KOPT-K1 (cell line): ENCODE results near the gene ATP1A4.

Source experiments
- H3K27ac ChIP-seq: fragments of 200-600 bp; sonication (generic); 2 replicates; pipeline ENCODE4 v1.5.1; 2016; ENCODE audit warnings: antibody characterized with exemption, mild to moderate bottlenecking, low read depth, low read length; ENCODE audit not compliant: poor library complexity, severe bottlenecking
- H3K36me3 ChIP-seq: fragments of 200-600 bp; sonication (generic); 2 replicates; pipeline ENCODE4 v1.5.1; 2017; ENCODE audit warnings: antibody characterized with exemption, mild to moderate bottlenecking, low read length, moderate library complexity; ENCODE audit not compliant: insufficient read depth
- H3K9me3 ChIP-seq: fragments of 200-600 bp; sonication (generic); 2 replicates; pipeline ENCODE4 v1.5.1; 2017; ENCODE audit warnings: antibody characterized with exemption, low read length, mild to moderate bottlenecking; ENCODE audit not compliant: insufficient read depth, poor library complexity, severe bottlenecking

Gene ATP1A4

DNA sequence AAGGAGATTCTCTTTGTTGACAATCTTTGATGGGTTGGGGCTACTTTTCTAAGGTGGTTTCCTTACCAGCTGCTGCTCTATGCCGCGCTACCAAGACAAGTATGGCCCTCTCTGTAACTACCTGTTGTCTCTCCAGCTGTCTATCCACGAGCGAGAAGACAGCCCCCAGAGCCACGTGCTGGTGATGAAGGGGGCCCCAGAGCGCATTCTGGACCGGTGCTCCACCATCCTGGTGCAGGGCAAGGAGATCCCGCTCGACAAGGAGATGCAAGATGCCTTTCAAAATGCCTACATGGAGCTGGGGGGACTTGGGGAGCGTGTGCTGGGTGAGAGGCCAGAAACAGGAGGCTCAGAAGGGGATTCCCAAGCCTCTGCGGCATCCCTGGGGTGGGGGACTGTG, 21.4 kb upstream of the ATP1A4 start:
- no peaks in the 10 kb centered on the region for H3K9me3 ChIP-seq
- H3K36me3 ChIP-seq, result no peaks in the 10 kb centered on the region
- no peak overlapping the region for H3K27ac ChIP-seq

GRCh38 chr1:160130486-160130885, 20.9 kb upstream of the ATP1A4 start:
- Histone ChIP-seq H3K9me3 (no peaks in the 10 kb centered on the region), H3K27ac (no peak overlapping the region), H3K36me3 (no peaks in the 10 kb centered on the region)

GRCh38 chr1:160130939-160131338, 20.5 kb upstream of the ATP1A4 start:
- H3K36me3 ChIP-seq, result no peaks in the 10 kb centered on the region
- H3K27ac ChIP-seq, result no peak overlapping the region
- H3K9me3 ChIP-seq, result no peaks in the 10 kb centered on the region

DNA sequence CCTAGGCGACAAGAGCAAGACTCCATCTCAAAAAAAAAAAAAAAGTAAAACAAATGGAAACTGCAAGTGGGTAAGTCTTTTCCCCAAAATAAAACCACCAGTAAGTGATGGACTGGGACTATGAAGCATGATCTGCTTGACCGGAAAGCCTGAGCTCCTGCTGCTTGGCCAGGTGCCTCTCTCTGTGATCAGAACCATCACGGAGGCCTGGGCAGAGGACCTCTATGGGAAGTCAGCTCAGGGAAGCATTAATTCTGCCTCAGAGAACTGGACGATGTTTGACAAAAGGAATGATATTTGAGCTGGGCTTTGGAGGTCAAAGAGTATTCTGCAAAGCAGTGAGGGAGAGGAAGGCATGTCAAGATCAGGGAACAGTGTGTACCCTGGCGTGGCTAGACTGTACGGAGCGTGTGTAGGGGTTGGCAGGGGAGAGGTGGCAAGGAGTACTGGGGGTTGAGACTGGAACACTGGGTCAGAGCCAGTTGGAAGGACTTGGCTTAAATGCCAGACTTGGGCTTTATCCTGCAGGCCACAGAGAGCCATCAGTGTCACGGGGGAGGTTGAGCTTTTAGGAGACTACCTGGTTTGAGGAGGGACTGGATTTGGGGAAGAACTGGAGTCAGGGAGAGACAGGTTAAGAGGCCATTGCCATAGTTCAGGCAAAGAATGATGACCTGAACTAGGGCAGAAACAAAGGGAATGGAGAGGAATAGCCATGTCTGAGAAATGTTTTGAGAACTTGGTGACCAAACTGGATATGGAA, 19.4 kb upstream of the ATP1A4 start:
- no peaks in the 10 kb centered on the region for H3K36me3 ChIP-seq

GRCh38 chr1:160133990-160134770, 17.2 kb upstream of the ATP1A4 start:
- H3K27ac ChIP-seq, result no peak overlapping the region
- H3K9me3 ChIP-seq, result no peaks in the 10 kb centered on the region
- H3K36me3 ChIP-seq, result no peaks in the 10 kb centered on the region

More for the DNA sequence above, 19.4 kb upstream of the ATP1A4 start:
- H3K9me3 ChIP-seq, result no peaks in the 10 kb centered on the region
- no peak overlapping the region for H3K27ac ChIP-seq

DNA sequence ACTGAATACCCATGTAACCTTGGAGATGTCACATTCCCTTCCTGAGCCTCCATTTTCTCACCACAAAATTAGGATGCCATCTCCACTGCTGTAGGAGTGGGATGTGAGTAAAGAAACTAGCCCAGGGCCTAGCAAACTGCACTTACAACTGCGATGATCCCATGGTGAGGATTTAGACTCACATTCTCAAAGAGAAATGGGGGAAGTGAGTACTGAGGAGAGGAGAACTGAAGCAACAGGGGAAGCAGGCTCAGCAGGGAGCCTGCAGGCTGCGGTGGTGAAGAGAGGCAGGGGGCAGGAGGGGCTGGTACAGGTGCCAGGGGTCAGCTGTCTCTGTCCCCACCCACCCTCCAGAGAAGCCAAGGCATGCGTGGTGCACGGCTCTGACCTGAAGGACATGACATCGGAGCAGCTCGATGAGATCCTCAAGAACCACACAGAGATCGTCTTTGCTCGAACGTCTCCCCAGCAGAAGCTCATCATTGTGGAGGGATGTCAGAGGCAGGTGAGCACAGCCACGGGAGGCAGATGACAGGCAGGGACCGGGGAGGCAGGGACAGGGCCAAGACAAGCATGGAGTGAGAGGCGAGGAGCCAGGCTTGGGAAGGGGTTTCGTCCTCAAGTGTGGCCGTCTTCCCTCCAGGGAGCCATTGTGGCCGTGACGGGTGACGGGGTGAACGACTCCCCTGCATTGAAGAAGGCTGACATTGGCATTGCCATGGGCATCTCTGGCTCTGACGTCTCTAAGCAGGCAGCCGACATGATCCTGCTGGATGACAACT, 16.4 kb upstream of the ATP1A4 start:
- Histone ChIP-seq H3K9me3 (no peaks in the 10 kb centered on the region), H3K36me3 (no peaks in the 10 kb centered on the region), H3K27ac (no peak overlapping the region)

GRCh38 chr1:160136121-160136925, 15.1 kb upstream of the ATP1A4 start:
- H3K36me3 ChIP-seq, result no peaks in the 10 kb centered on the region
- no peaks in the 10 kb centered on the region for H3K9me3 ChIP-seq
- no peak overlapping the region for H3K27ac ChIP-seq

DNA sequence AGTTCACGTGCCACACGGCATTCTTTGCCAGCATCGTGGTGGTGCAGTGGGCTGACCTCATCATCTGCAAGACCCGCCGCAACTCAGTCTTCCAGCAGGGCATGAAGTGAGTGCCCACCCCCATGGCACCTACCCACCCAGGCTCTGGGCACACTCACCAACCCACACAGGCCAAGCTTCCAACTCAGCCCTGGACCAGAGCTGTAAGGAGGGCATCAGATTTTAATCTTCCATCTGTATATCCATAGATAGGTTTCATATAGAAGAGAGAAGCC, 14.5 kb upstream of the ATP1A4 start:
- H3K36me3 ChIP-seq, result no peaks in the 10 kb centered on the region
- no peaks in the 10 kb centered on the region for H3K9me3 ChIP-seq
- H3K27ac ChIP-seq, result no peak overlapping the region

DNA sequence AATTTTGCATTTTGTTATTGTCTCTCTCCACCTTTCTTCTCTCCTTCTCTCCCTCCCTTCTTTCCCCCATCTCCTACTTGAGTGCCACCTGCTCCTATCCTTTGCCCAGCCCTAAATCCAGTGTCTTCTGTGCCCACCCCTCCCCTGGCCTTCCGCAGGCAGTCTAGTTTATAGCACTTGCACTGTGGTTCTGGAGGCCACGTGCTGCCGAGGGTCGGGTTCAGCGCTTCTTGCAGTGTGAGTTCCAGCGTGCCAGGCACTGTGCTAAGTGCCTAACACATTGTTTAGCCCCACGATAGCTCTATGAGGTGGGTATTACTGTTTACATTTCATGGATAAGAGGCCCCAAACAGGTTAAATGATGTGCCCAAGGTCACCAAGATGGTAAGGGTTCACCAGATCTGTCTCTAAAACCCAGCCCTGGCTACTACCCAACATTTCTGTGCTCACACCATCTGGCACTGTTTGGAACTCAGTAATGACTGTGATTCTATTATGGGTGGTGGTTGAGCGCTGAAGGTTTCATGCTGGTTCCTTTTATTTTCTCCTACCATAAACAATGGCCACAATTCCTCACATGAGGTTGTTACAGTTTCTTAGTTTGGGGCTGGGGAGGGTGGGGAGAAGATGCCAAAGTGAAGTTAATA, 14.1 kb upstream of the ATP1A4 start:
- Histone ChIP-seq H3K36me3 (no peaks in the 10 kb centered on the region), H3K27ac (no peak overlapping the region), H3K9me3 (no peaks in the 10 kb centered on the region)

DNA sequence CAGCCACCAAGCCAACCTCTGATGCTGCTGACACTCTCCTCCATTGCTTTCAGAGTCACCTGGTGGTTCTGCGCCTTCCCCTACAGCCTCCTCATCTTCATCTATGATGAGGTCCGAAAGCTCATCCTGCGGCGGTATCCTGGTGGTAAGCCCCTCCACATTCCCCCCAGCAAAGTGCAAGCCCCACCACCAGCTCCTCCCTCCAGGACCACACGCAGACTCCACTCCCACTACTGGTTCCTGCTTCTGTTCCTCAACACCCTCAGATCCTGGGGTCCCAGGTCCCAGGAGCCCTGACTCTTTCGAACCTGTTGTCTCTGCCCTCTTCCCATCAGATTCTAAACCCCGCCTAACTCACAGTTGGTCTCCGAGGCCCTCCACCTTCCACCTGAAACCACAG, 11.6 kb upstream of the ATP1A4 start:
- Histone ChIP-seq H3K9me3 (no peaks in the 10 kb centered on the region), H3K27ac (no peak overlapping the region), H3K36me3 (no peaks in the 10 kb centered on the region)

GRCh38 chr1:160143695-160144094, 7.7 kb upstream of the ATP1A4 start:
- Histone ChIP-seq H3K9me3 (no peaks in the 10 kb centered on the region), H3K27ac (no peak overlapping the region), H3K36me3 (no peaks in the 10 kb centered on the region)

DNA sequence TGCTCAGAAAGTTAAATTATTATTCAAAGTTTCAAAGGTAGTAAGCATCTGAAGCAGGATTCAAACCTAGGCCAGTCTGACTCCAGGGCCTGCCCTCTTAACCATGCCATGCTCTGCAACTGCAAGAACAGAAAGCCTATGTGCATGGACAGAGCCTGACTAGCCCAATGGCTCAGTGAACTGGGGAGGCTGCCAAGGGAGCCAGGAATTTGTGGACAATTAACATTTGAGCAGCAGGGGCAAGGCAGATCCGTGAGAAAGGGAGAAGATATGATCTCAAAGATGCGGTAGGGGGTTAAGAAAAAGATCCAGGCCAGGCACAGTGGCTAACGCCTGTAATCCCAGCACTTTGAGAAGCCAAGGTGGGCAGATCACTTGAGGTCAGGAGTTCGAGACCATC, 6.5 kb upstream of the ATP1A4 start:
- no peaks in the 10 kb centered on the region for H3K36me3 ChIP-seq
- H3K9me3 ChIP-seq, result no peaks in the 10 kb centered on the region
- no peak overlapping the region for H3K27ac ChIP-seq

- no peak overlapping the region for H3K27ac ChIP-seq
- no peaks in the 10 kb centered on the region for H3K36me3 ChIP-seq
- no peaks in the 10 kb centered on the region for H3K9me3 ChIP-seq
Measured at GRCh38 chr1:160146107-160146506, 5.3 kb upstream of the ATP1A4 start.

- Histone ChIP-seq H3K36me3 (no peaks in the 10 kb centered on the region), H3K9me3 (no peaks in the 10 kb centered on the region), H3K27ac (no peak overlapping the region)
Measured at GRCh38 chr1:160148121-160148520, 3.3 kb upstream of the ATP1A4 start.
